Endothelial cell of umbilical vein (primary cell): ENCODE results near the gene AFG3L2. TPM values are rescaled to one million over a fixed set of nuclear protein-coding genes. Genes with fewer than 3 reads are reported as not detected.

ENCODE experiments used
- BruUV-seq: library from RNA; stranded (reverse); fragments of 400-500 nt; replicated peaks from 2 replicates; lab custom pipeline; 2021; lab: Mats Ljungman, UMichigan
- CTCF ChIA-PET: fragments of 300-600, 350-600 bp; sonication (Branson Sonifier 250); formaldehyde crosslinking; loops from one replicate; lab custom pipeline; 2021; ENCODE audit warnings: antibody characterized with exemption, inconsistent platforms; lab: Charles Lee
- POLR2A ChIA-PET: fragments of 300-600, 350-600 bp; sonication (Branson Sonifier 250); formaldehyde crosslinking; loops from one replicate; lab custom pipeline; 2021; ENCODE audit warnings: antibody characterized with exemption, inconsistent platforms; lab: Charles Lee
- DNase-seq: peaks from one replicate; pipeline ENCODE4 v3.0.0-alpha.2; 2011; ENCODE audit warnings: low read depth, low spot score
- FAIRE-seq: peaks from 2 replicates; lab custom pipeline; 2011; peaks lifted over from hg19 to GRCh38; lab: Jason Lieb, UNC
- H2AFZ ChIP-seq: 2 replicates; pipeline ENCODE4 v1.6.0; 2012; ENCODE audit warnings: low read depth, low read length, control low read depth, inconsistent platforms
- H3K27ac ChIP-seq: 2 replicates; pipeline ENCODE4 v1.5.1; 2011; ENCODE audit warnings: low read depth, mild to moderate bottlenecking, control low read depth, low read length, moderate library complexity; ENCODE audit not compliant: insufficient read depth
- H3K27me3 ChIP-seq, 2 experiments: 2 replicates each; pipeline versions ENCODE4 v1.6.0 to v1.6.1; 2011; ENCODE audit warnings: low read length in 2 of 2, mixed read lengths in 1 of 2; ENCODE audit not compliant: control insufficient read depth in 2 of 2, insufficient read depth in 2 of 2
- H3K36me3 ChIP-seq, 2 experiments: 2 replicates in 1 of 2; 3 replicates in 1 of 2; pipeline ENCODE4 v1.5.1; 2011; ENCODE audit warnings: low read length in 2 of 2, mild to moderate bottlenecking in 1 of 2, moderate library complexity in 1 of 2; ENCODE audit not compliant: control insufficient read depth in 2 of 2, insufficient read depth in 2 of 2; ENCODE audit errors: extremely low read depth in 1 of 2
- H3K4me1 ChIP-seq: 3 replicates; pipeline ENCODE4 v1.5.1; 2011; ENCODE audit warnings: mild to moderate bottlenecking, low read length; ENCODE audit not compliant: control insufficient read depth, insufficient read depth; ENCODE audit errors: extremely low read depth
- H3K4me2 ChIP-seq: 2 replicates; pipeline ENCODE4 v1.6.1; 2011; ENCODE audit warnings: low read length, control low read depth, mixed read lengths; ENCODE audit not compliant: insufficient read depth
- H3K4me3 ChIP-seq, 3 experiments: fragments of 200-600 bp in 1 of 3; sonication (generic), shearing (Covaris generic) in 1 of 3; replicated peaks in 1 of 3; 2 replicates each; pipeline ENCODE4 v1.5.1; 2011 to 2016; ENCODE audit warnings: control low read depth in 3 of 3, low read length in 3 of 3, mild to moderate bottlenecking in 2 of 3, inconsistent platforms in 1 of 3, low read depth in 1 of 3, moderate library complexity in 1 of 3; ENCODE audit not compliant: insufficient read depth in 1 of 3
- H3K79me2 ChIP-seq: 2 replicates; pipeline ENCODE4 v1.6.0; 2012; ENCODE audit warnings: low read length, inconsistent platforms; ENCODE audit not compliant: control insufficient read depth, insufficient read depth
- H3K9ac ChIP-seq: replicated peaks from 2 replicates; pipeline ENCODE3; 2011; ENCODE audit warnings: low read length, control low read depth; ENCODE audit not compliant: insufficient read depth; ENCODE audit errors: extremely low read depth
- H3K9me1 ChIP-seq: replicated peaks from 3 replicates; pipeline ENCODE4 v1.6.0; 2011; ENCODE audit warnings: mild to moderate bottlenecking, low read length; ENCODE audit not compliant: control insufficient read depth, insufficient read depth; ENCODE audit errors: extremely low read depth
- H3K9me3 ChIP-seq: replicated peaks from 2 replicates; pipeline ENCODE4 v1.5.1; 2012; ENCODE audit warnings: low read length, inconsistent platforms; ENCODE audit not compliant: control insufficient read depth, insufficient read depth
- H4K20me1 ChIP-seq: replicated peaks from 2 replicates; pipeline ENCODE3; 2011; ENCODE audit warnings: mild to moderate bottlenecking, low read length; ENCODE audit not compliant: control insufficient read depth, insufficient read depth; ENCODE audit errors: extremely low read depth
- CTCF ChIP-seq, 2 donors: IDR thresholded peaks; 1 replicate in 1 of 2; 2 replicates in 1 of 2; pipeline ENCODE4 v1.5.1; 2011; ENCODE audit warnings: low read length in 2 of 2, mild to moderate bottlenecking in 2 of 2, moderate library complexity in 2 of 2, control low read depth in 1 of 2, inconsistent platforms in 1 of 2, low read depth in 1 of 2; ENCODE audit not compliant: insufficient read depth in 1 of 2; ENCODE audit errors: extremely low read depth in 1 of 2
- EZH2 ChIP-seq: IDR thresholded peaks from 2 replicates; pipeline ENCODE4 v1.6.1; 2012; ENCODE audit warnings: borderline replicate concordance, low read depth, mild to moderate bottlenecking, moderate library complexity, low read length, inconsistent platforms; ENCODE audit not compliant: severe bottlenecking
- FOS ChIP-seq: IDR thresholded peaks from 2 replicates; pipeline ENCODE4 v1.6.1; 2011; ENCODE audit warnings: mild to moderate bottlenecking, low read length, moderate library complexity, borderline replicate concordance; ENCODE audit not compliant: insufficient read depth
- GATA2 ChIP-seq: IDR thresholded peaks from 2 replicates; pipeline ENCODE4 v1.7.0; 2011; ENCODE audit warnings: low read depth, mild to moderate bottlenecking, moderate library complexity, mixed read lengths, low read length; ENCODE audit not compliant: insufficient read length, insufficient read depth
- JUN ChIP-seq: IDR thresholded peaks from 2 replicates; pipeline ENCODE4 v1.6.1; 2011; ENCODE audit warnings: borderline replicate concordance, low read depth; ENCODE audit not compliant: insufficient read length, insufficient read depth
- MYC ChIP-seq: IDR thresholded peaks from one replicate; pipeline ENCODE4 v1.6.1; 2011; ENCODE audit warnings: mild to moderate bottlenecking, low read depth, low read length
- POLR2A ChIP-seq: IDR thresholded peaks from 2 replicates; pipeline ENCODE4 v1.6.1; 2012; ENCODE audit warnings: low read depth, mild to moderate bottlenecking, control low read depth, low read length
- POLR2AphosphoS5 ChIP-seq: IDR thresholded peaks from 2 replicates; pipeline ENCODE4 v1.6.1; 2012; ENCODE audit warnings: low read depth, mild to moderate bottlenecking, control low read depth, low read length, moderate library complexity; ENCODE audit not compliant: insufficient read depth
- dilution Hi-C: fragments of 300-500 bp; cut with MboI; formaldehyde crosslinking; loops from one replicate; pipeline ENCODE4 v1.15.0; 2019; ENCODE audit warnings: low sequenced_read_pairs; ENCODE audit not compliant: extremely low pct_ligation_motif_present
- intact Hi-C: fragments of 100-400 bp; cut with micrococcal nuclease; formaldehyde crosslinking; loops from one replicate; pipeline ENCODE4 v1.10.0; 2022
- polyA plus RNA-seq, 4 experiments: library from polyadenylated mRNA; depleted of rRNA in 3 of 4; stranded (reverse) in 3 of 4; unstranded in 1 of 4; fragments of >200 nt; gene quantifications; 2 replicates each; pipeline versions ENCODE4 v1.2.1 to v1.2.3, GENCODE V29; 2011 to 2012; ENCODE audit warnings: missing spikeins in 1 of 4
- total RNA-seq: library from RNA; stranded (reverse); gene quantifications from 2 replicates; pipeline ENCODE4 v1.2.3, GENCODE V29; 2021
- TF ChIP-seq, protein P1 (sequence below): IDR thresholded peaks from 2 replicates; pipeline ENCODE4 v1.6.1; 2011; ENCODE audit not compliant: insufficient read depth, insufficient read length

AFG3L2 gene
- total and polyA plus RNA-seq, 2 donors (not counting 3 experiments of a cell fraction or from before 2014, with no cell fraction given) = 19.3 to 42.4 TPM

GRCh38 chr18:12301263-12302005 lies 75.6 kb downstream of the AFG3L2 start:
- H3K79me2 ChIP-seq = peaks cover 5% of the 10 kb centered on the region
- FAIRE-seq (no peak), DNase-seq (no peak)
- no peaks in the 10 kb centered on the region for H4K20me1 ChIP-seq
- intact Hi-C loops (no loop called here), dilution Hi-C loops (no loop called here)
- no peaks in the 10 kb centered on the region for H3K27me3 ChIP-seq
- H3K9me3 ChIP-seq = no peaks in the 10 kb centered on the region
- no peak overlapping the region for H3K9ac ChIP-seq
- no peak overlapping the region for H3K4me2 ChIP-seq
- no TSS peak for BruUV-seq
- TF ChIP-seq, protein P1, sequence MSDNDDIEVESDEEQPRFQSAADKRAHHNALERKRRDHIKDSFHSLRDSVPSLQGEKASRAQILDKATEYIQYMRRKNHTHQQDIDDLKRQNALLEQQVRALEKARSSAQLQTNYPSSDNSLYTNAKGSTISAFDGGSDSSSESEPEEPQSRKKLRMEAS = no peak
- TF ChIP-seq JUN (no peak), CTCF (IDR thresholded peaks at IDR 0.05; ENCODE audit: extremely low read depth in 1 of 2, insufficient read depth in 1 of 2, low read depth in 1 of 2, low read length in 2 of 2) (no peak), MYC (no peak), FOS (no peak), EZH2 (no peak), POLR2AphosphoS5 (no peak), GATA2 (no peak), POLR2A (no peak)
- no peaks in the 10 kb centered on the region for H3K36me3 ChIP-seq
- no peak overlapping the region for H2AFZ ChIP-seq
- no peak overlapping the region for H3K4me3 ChIP-seq
- ChIA-PET POLR2A (no interaction called here), CTCF (interaction anchor here (1.2 kb wide), 1 partner anchor 30 kb away, joined by 5 read pairs; no protein-coding TSS in a partner anchor)
- peaks cover 3% of the 10 kb centered on the region for H3K4me1 ChIP-seq
- H3K27ac ChIP-seq = no peak overlapping the region
- H3K9me1 ChIP-seq = no peaks in the 10 kb centered on the region
